Measurements from ENCODE around the gene UNC80.

UNC80 gene

DNA sequence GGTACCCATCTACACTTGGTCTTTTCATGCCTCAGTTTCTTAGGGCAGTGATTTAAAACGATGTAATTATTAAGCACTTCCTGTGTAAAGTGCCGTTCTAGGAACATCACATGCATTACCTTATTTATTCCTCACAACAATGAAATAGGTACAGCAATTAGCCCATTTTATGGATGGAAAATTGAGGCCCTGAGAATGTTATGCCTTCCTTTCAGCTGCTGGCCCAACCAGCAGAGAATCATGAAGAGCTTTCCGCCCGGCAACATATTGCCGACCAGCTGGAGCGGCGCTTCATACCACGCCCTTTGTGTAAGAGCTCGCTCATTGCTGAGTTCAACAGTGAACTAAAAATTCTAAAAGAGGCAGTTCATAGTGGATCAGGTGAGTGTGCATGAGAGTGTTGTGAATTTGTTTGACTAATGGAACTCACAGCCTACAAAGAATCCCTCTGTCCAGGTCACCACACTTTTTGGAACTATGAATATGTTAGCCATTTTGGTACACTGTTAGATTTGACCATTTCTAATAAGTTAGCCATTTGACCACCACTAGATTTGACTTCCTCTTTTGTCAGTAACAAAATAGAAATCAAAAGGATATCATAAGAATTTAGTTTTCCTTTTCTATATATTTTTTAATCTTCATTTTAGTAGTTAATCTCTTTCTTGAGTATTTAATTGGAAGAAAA lies 205.2 kb downstream of the UNC80 start:
- DNase-seq: no peak

DNA sequence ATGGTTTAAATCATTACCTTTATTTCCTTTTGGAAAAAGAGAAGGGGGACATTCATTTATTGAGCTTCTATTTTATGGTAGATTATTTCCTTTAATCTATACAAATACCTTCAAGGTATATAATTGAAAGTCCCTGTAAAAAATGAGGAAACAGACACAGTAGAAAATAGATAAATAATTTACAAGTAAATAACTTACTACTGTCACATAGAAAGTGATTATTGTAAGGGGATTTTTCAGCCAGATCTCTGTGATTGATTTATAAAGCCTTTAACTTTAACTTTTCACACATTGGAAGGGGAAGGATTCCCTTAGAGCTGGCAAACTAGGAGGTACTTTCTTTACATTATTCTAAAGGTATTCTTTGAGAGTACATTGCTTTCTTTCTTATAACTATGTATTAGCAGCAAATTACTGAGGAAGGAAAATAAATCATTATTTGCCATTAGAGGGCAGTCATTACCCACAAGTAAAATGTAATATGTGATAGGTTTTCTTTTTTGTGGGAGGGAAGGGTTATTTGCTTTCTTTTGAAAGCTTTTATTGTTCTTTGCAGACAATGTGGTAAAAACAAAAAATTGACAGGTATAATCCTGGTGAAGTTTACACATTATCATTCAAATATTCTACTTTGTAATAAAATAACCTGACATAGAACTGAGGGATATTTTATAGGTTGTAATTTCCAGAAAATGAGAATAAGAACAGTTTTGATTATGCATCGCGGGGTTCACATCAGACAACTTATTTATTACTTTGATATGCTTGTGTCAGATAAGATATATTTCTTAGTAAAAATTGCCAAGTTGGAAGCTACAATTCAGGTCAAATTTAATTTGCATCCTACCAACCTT lies 206.0 kb downstream of the UNC80 start:
- peak; percentile 46 for DNase-seq

DNA sequence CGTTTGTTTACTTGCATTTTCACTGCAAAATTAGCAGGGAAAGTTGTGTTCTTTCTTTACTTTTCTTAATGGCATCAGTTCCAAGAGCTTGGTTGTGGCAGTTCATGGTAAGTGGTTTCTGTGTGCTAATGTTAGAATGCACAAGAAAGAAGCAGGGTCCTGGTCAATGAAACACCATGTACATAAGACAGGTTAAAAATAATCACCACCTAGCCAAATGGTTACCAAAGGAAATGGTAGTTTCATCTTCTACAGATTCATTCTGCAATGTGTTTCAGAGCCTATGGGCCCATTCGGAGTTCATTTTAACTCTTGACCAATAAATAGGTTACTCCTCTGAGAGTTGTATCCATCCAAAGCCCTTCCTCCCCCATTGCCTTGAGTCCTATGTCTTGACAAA lies 212.7 kb downstream of the UNC80 start:
- no peak for DNase-seq

GRCh38 chr2:209985874-209986273 lies 214.2 kb downstream of the UNC80 start:
- DNase-seq: no peak

DNA sequence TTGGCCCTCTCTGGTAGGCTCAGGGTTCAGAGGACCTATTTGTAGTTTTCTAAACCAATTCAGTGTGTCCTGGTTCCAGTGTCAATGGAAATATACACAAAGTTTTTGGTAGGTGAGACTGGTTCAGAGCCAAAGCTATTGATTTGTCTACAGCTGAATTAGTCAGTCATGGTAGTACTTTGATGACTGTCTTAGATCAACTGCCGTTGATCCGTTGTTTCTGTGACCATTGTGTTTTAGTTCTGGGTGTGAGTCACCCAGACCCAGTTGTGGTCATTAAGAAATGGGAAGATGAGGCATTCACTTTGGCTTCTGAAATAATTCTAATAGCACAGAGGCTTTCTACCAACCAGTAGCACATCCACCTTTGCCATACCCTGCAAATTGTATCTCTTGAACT lies 214.8 kb downstream of the UNC80 start:
- no peak for DNase-seq

- DNase-seq: no peak
These were observed 216.4 kb downstream of the UNC80 start for GRCh38 chr2:209988010-209988409.

- DNase-seq: no peak
These were observed 219.2 kb downstream of the UNC80 start for GRCh38 chr2:209990838-209991237.

- DNase-seq: no peak
These were observed 222.3 kb downstream of the UNC80 start for GRCh38 chr2:209993968-209994367.

DNA sequence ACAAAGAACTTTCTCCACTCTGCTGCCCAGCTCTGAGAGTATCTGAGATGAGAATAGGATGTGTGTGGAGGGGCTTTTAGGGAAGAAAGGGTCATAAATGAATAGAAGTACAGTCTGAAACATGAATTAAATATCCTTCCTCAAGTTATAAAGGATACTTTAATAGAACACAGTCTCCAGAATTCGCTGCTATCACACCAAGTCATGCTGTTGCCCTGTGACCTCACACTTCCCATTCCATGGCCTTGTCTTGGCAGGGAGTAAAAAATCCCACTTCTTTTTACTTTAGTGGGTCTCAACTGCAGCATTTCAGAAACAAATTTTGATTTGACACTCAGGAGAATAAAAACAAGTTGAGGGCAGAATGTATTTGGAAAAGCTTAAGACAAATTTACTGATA lies 227.0 kb downstream of the UNC80 start:
- DNase-seq: no peak

DNA sequence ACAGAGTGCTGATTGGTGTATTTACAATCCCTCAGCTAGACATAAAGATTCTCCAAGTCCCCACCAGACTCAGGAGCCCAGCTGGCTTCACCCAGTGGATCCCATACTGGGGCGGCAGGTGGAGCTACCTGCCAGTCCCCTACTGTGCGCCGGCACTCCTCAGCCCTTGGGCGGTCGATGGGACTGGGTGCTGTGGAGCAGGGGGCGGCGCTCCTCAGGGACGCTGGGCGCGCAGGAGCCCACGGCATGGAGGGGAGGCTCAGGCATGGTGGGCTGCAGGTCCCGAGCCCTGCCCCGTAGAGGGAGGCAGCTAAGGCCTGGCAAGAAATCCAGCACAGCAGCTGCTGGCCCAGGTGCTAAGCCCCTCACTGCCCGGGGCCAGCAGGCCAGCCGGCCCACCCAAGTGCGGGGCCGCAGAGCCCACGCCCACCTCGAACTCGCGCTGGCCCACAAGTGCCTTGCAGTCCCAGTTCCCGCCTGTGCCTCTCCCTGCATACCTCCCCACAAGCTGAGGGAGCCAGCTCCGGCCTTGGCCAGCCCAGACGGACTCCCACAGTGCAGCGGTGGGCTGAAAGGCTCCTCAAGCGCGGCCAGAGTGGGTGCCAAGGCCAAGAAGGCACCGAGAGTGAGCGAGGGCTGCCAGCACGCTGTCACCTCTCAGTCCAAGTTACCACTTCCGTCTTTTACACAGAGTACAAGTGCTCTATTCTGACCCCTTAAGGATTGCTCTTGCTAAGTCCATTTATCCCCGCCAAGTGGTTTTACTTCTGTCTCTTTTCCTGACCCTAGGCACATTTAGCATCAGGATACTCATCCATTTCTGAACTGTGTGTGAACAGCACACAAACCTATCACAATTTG lies 229.1 kb downstream of the UNC80 start:
- DNase-seq: no peak

GRCh38 chr2:210002158-210003157 lies 230.8 kb downstream of the UNC80 start, which contains the start of gene RPE:
TSS of gene RPE (plus strand) at chr2:210002638. CDS start at chr2:210002662, 24 bp downstream.
- peak; percentile 96 for DNase-seq

DNA sequence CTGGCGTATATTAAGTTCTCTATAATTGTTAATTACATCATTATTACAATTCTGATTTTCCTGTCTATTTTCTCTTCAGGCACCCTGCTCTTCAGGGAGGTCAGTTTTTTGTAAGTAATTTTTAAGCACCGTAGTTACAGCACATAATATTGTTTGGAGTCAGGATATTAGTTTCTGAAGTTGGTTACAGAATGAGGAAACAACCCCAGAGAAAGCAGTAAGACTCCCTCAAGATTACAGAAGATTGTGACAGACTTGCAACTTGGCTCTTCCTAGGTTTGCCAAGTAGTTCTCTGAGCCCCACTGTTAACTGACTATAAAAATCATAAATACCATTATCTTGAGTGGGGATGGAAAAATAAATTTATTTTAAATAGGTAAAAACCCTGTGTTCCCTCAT lies 231.7 kb downstream of the UNC80 start:
- DNase-seq: no peak

- no peak for DNase-seq
These were observed 233.2 kb downstream of the UNC80 start for GRCh38 chr2:210004881-210005280.

DNA sequence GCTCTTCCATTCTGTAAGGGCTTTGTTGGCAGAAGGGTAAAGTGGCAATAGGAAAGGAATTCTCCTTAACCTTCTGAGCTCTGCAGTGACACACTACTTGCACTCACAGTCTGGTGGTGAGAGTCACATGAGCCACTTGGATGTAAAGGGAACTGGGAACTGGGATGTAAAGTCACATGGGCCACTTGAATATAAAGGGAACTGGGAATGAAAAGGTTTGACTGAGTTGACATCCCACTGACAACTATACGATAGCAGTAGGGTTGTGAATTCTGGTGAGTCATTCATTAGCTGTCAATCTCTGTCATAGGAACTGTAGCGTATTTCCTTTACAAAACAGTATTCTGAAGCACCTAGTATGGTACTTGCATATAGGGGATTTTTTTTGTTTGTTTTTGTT lies 236.3 kb downstream of the UNC80 start:
- no peak for DNase-seq

DNA sequence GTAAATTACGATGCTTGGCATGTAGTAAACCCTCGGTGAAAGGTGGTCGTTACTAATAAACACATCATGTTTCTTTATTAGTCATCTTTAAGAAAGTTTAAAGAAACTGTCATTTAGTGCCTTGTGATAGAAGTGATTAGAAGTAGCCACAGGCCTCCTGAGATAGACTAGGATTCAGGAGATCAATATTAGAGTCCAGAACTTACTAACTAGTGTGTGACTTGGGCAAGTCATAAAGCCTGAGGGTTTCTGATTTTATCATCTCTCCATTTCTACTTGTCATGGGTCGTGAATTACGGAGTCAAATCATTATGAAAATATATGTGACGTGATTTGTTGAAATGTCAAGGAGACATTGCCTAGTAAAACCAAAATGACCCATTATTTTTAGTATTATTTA lies 237.5 kb downstream of the UNC80 start:
- DNase-seq: no peak

GRCh38 chr2:210009896-210010295 lies 238.3 kb downstream of the UNC80 start:
- DNase-seq: no peak

DNA sequence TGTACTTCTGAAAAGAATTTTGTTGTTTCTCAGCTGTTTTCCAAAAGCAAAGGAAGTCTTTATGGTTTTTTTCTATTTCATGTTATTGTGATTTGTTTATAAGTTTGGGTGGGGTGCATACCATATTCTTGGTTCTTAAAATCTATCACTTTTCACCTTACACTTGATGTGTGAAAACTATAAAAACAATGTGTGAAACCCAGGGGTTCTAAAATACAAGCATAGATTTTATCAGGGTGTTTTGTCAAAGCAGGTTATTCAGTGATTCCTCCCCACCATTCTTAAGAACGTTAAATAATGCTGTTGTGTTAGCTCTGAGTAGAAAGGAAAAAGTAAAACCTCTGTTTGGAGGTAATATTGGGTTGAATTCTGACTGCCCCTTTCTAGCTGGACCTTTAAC lies 248.5 kb downstream of the UNC80 start:
- DNase-seq: no peak

GRCh38 chr2:210022824-210023223 lies 251.2 kb downstream of the UNC80 start:
- no peak for DNase-seq

- DNase-seq: no peak
These were observed 256.0 kb downstream of the UNC80 start for GRCh38 chr2:210027608-210028007.

DNA sequence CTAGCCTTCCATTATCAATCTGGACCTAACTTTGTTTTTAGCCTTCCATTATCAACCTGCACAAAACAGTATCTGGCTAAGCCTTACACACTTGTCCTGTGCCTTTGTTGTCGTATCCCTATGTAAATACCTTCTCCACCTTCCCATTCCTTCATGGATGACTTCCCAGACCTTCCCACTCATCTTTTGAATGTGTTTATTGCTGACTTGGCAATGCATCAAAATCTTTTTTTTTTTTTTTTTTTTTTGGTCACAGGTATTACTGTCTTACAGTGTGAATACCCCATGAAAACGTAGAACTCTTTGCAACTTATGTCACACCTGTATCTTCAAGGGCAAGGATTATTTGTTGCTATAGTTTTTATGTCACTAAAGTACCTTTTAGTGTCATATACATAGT lies 256.5 kb downstream of the UNC80 start:
- peak; percentile 35 for DNase-seq

- no peak for DNase-seq
These were observed 262.6 kb downstream of the UNC80 start for GRCh38 chr2:210034087-210034683.

DNA sequence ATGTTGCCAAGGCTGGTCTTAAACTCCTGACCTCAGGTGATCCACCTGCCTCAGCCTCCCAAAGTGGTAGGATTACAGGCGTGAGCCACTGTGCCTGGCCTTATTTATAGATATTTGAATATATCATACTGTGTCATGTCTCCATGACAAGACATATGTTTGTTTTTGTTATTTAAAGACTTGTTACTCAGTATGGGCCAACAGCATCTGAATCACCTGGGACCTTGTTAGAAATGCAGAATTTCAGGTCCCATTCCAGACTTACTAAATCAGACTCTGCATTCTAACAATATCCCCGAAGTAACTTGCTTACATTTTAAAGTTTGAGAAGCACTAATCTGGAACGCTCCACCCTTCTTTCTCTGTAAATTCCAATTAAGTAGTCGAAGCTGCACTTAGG lies 264.0 kb downstream of the UNC80 start:
- no peak for DNase-seq
